GM19328 (cell line): ENCODE results near the gene RRM2.

Experiments used
- ATAC-seq: cut with Tn5 transposase; IDR thresholded peaks from one replicate; pipeline ENCODE4 v1.9.1; 2021; ENCODE audit warnings: mild to moderate bottlenecking, moderate library complexity; ENCODE audit not compliant: unreplicated experiment

Gene RRM2

DNA sequence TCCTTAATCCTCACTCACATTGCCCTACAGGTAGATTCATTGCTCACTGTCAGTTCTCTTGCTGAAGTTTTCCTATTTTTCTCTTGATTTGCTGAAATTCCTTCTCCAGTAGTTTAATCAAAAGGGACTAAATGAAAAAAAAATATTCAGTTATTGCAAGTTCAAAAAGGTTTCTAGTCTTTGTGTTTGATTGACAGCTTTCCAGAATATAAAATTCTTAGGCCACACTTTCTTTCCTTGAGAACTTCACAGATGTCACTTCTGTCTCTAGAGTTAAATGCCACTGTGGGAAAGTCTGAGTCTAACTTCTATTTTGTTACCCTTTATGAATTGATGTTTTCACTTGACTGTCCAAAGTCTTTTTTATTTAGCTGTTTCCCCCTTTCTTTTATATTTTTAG, 25.7 kb downstream of the RRM2 start:
- no peak for ATAC-seq

- no peak for ATAC-seq
Measured at GRCh38 chr2:10149635-10150034, 27.1 kb downstream of the RRM2 start.

- no peak for ATAC-seq
Measured at GRCh38 chr2:10150436-10150835, 27.9 kb downstream of the RRM2 start.

DNA sequence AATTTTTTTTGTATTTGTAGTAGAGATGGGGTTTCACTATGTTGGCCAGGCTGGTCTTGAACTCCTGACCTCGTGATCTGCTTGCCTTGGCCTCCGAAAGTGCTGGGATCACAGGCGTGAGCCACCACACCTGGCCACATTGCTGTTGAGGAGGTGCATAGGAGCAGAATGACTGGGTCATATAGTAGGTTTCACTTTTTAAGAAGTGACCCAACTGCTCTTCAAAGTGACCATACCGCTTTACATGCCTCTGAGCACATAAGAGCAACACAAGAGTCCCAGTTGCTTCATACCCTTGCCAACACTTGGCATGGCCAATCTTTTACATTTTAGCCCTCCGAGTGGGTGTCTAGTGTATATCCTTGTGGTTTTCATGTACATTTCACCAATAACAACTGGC, 28.9 kb downstream of the RRM2 start:
- no peak for ATAC-seq

DNA sequence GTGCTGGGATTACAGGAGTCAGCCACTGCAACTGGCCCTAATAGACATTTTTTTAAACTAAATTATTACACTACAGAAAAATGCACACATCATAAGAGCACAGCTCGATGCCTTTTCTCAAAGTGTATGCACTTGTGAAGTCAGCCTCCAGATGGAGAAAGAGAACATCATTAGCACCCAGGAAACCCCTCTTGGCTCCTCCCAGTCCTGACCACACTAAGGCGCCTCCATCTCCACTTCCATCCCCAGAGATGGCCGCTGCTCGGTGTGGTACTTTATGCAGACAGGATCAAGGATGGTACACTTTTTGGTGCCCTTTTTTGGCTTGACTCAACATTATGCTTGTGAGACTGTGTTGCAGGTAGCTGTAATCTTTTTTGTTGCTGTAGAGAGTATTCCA, 34.8 kb downstream of the RRM2 start:
- ATAC-seq = no peak

- ATAC-seq = no peak
Measured at GRCh38 chr2:10158681-10159080, 36.1 kb downstream of the RRM2 start.

GRCh38 chr2:10159086-10159485, 36.5 kb downstream of the RRM2 start:
- ATAC-seq = no peak

DNA sequence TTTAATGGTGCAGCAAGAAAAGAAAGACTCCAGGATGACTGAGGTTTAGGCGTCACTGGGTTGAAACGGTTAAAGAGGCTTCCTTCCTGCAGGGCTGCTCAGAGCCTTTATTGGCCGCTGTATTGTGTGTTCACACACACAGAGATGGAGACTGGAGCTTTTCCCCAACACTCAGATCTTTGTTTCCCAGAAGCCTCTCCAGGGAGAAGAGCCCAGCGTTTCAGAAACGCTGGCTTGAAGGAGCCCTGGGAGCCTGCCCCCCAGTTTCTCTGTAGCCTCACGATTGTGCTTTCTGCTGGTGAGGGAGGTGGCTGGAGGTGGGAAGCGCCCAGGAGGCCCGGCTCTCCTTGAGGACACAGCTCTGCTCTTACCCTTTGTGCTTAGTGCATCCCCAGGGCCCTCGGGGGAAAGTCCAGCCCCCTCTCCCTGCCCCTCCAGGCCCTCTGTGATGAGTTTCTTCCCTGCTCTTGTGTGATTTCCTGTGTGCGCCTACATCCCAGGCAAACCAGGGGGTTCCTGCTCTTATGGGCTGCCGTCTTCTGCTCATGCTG, 37.1 kb downstream of the RRM2 start:
- no peak for ATAC-seq

GRCh38 chr2:10160203-10160955, 37.8 kb downstream of the RRM2 start:
- ATAC-seq = no peak

GRCh38 chr2:10161206-10161931, 38.8 kb downstream of the RRM2 start:
- ATAC-seq = no peak

- no peak for ATAC-seq
Measured at GRCh38 chr2:10161961-10162441, 39.5 kb downstream of the RRM2 start.

DNA sequence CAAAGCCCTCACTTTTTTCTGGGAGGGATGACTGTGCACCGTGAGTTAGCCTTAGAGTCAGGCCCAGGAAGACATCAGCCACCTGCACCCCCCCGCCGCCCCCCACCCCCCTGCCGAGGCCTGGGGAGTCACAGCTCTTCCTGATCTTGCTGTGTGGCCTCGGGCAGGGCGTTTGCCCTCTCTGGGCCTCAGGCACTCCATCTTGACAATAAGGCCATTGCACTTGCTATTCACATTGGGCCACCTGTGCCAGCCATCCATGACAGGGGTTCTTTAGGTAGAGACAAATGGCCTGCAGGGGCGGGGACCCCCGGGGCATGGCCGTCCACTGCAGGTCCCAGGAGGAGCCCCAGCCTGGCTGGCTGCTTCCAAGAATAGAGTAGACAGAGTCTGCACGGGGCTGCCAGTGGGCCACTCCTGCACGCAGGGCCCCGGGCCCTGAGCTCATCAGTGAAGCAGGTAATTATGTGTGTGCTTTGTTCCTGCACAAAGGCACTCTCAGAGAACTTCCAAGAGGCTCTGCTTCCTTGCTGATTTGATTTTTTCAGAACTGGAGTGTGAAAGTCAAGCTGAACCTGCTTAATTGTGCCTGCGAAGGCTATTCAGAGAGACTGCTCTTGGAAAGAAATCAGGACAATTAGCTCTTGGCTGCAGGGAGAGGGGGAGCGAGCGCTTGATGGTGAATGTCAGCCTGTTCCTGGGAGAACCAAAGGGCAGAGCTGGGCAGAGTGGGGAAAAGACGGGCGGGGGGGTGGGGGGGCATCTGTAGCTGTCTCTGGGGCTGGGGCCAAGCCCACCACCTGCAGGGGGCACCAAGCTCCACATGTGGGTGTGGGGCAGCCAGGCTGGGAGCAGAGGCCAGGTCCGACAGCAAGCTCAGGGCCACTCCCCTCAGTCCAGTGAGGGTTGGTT, 40.3 kb downstream of the RRM2 start:
- no peak for ATAC-seq

DNA sequence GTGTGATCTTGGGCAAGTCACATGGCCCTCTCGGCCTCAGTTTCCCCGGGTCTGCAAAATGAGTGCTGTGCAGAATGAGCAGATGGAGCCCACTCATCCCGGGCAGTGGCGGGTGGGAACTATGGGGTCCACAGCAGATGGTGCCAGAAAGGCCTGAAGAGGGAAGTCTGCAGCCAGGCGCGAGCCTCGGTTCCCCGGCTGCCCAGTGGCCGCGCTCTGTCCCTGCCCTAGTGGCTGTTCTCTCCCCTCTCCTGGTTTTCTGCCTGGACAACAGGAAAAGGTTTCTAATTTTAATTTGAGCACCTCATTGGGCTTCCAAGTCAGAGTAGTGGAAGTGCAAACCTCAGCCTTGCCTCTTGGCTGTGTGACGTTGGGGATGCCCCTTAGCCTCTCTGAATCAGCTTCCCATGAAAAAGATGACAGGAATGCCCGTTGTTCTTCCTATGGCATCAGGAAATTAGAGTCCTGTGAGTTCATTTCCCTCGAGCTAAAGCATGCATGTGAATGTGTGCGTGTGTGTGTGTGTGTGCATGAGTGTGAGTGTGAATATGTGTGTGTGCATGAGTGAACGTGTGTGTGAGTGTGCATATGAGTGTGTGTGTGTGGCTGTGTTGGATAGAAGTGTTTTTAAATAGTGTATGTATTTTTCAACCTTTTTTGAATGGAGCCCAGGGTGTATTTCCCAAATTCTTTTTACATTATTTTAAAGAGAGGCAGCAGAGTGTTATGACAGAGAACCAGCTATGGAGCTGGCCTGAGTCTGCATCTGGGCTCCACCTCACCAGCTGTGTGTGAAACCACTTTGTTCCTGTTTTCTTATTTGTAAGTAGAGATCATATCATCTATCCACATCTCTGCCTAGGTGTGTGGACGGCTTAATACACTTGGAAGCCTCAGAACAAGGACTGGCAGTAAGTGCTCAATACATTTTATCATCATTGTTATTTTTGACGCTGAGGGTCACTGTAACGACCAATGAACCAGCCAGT, 41.3 kb downstream of the RRM2 start:
- ATAC-seq = no peak

DNA sequence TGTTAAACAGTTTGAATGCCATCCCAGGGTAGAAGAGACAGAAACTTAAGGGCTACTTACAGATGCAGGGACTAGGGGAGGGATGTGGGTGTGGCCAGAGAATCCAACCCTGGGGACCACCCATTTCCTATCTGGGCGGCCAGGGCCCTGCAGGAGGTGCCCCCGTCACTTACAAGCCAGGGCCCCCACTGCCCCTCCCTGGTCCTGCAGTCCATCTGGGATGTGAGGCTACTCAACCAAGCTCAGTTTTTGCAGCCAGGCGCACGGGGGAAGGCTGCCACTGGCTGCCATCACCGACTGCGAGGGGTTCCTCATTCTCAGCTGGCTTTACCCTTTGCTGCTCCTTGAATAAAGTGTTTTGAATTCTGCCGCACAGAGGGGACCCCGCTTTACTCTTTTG, 42.1 kb downstream of the RRM2 start:
- no peak for ATAC-seq

- ATAC-seq = no peak
Measured at GRCh38 chr2:10165282-10165681, 42.7 kb downstream of the RRM2 start.

DNA sequence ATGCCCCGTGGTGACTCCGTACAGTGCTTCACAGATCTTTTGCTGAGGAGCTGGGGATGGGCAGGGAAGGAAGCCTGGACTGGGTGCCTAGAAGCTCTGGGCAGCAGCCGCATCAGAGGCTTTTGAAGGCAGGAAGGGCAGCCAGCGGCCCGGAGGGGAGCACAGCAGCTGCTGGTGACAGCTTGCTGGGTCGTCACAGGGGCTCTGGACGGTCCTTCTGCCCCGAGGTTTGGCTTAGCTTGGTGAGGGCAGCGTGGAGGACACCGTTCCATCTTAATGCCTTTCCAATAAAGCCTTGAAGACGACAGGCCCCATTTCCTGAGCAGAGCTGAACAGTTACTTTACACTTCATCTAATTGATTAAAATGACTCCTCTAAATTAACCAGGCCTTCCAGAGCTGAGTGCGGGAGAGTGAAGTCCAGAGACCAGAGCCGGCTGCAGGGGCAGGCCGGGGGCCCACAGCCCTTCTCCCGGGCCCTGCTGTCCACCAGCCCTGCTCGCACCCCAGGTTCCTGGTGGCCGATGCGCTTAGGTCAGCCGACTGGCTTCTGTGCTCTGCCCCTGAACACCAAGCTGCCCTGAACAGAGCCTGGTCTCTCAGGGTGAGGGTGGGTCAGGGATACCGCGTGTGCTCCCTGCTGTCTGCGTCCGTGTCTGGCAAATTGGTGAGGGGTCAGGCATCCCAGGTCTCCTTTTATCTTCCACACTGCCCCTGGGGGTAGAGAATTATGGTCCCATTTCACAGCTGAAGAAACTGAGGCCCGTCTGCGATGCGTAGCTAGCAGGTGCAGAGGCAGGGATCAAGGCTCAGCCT, 43.5 kb downstream of the RRM2 start:
- ATAC-seq = no peak

DNA sequence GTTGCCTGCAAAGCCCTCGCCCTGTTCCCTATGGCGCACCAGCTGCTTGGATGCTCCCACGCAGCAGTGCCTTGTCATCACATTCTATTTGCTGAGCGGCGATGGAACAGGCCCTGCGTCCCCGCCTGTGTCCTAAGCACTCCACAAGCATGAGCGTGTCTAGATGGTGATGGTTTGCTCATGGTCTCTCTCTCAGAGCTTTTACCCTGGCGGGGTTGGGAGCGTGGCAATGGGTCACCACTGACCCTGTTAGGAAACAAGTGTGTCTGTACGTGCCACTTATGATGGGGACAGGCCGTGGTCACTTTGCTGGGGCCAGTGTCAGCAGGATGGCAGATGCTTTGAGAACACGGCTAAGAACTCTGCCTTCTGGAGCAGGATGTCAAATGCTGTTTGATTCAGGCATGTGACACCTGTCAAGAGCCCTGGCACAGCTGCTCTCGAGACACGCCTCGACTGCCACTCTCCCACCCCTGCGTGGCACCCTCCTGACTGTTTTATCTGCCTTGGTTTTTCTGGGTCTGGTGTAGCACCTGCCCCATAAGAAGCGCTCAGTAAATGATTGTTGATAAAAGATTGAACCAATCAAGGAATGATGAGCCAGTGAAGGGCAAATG, 44.2 kb downstream of the RRM2 start:
- no peak for ATAC-seq

- no peak for ATAC-seq
Measured at GRCh38 chr2:10167316-10167715, 44.8 kb downstream of the RRM2 start.

DNA sequence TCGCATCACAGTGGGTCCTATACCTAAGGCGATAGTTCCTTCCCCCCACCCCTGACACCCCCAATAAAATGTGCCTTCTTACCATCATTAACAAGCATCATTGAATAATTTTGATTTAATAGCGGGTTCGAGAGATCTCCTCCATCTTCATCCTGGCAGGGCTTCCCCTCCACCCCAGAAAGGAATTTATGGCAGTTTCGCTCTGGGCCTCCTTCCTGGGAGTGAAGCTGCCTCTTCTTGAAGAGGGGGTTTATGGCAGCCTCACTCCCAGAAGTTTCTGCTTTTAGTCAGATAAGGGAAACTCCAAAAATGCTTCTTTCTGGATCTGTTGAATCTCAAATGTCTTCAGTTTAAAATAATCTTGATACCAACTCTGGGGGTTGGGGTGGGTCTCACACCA, 45.7 kb downstream of the RRM2 start:
- no peak for ATAC-seq
